A673 (cell line): ENCODE data around the gene SLC16A3. TPM values are rescaled to one million over a fixed set of nuclear protein-coding genes. Genes with fewer than 3 reads are reported as not detected.
"Not testable (repeated sequence)": the region's sequence is repeated elsewhere in the genome, so short reads cannot be mapped to it uniquely, and the experiment has no call there.

Source experiments
- BruUV-seq: library from RNA; stranded (reverse); fragments of 400-500 nt; replicated peaks from 2 replicates; lab custom pipeline; 2021; lab: Mats Ljungman, UMichigan
- CTCF ChIA-PET: fragments of 300-600 bp; sonication (Branson Sonifier 250); formaldehyde crosslinking; loops from one replicate; lab custom pipeline; 2022; ENCODE audit warnings: antibody characterized with exemption; lab: Charles Lee
- POLR2A ChIA-PET: fragments of 300-600 bp; sonication (Branson Sonifier 250); formaldehyde crosslinking; loops from one replicate; lab custom pipeline; 2022; ENCODE audit warnings: antibody characterized with exemption; ENCODE audit not compliant: low non-redundant PET; lab: Charles Lee
- DNase-seq: peaks from one replicate; pipeline ENCODE4 v3.0.0-alpha.2; 2015; ENCODE audit warnings: low spot score
- H3K27ac ChIP-seq: fragments of 200-600 bp; sonication (generic); 2 replicates; pipeline ENCODE4 v1.5.1; 2016; ENCODE audit warnings: mixed run types, low read depth, mild to moderate bottlenecking, mixed read lengths, antibody characterized with exemption, low read length; ENCODE audit not compliant: poor library complexity, severe bottlenecking
- H3K27me3 ChIP-seq: fragments of 200-600 bp; sonication (generic); replicated peaks from 2 replicates; pipeline ENCODE4 v1.6.1; 2017; ENCODE audit warnings: mixed run types, low read depth, mild to moderate bottlenecking, mixed read lengths, antibody characterized with exemption, low read length; ENCODE audit not compliant: insufficient read depth, poor library complexity
- H3K36me3 ChIP-seq: fragments of 200-600 bp; sonication (generic); 2 replicates; pipeline ENCODE4 v1.6.1; 2016; ENCODE audit warnings: mixed run types, mild to moderate bottlenecking, mixed read lengths, antibody characterized with exemption, low read length; ENCODE audit not compliant: insufficient read depth, poor library complexity, severe bottlenecking
- H3K4me1 ChIP-seq: fragments of 200-600 bp; sonication (generic); 2 replicates; pipeline ENCODE4 v1.6.1; 2017; ENCODE audit warnings: mixed run types, mild to moderate bottlenecking, mixed read lengths, antibody characterized with exemption, low read length; ENCODE audit not compliant: insufficient read depth, poor library complexity, severe bottlenecking
- H3K4me3 ChIP-seq: fragments of 200-600 bp; sonication (generic); 2 replicates; pipeline ENCODE4 v1.5.1; 2016; ENCODE audit warnings: low read depth, mixed run types, mild to moderate bottlenecking, mixed read lengths, low read length; ENCODE audit not compliant: poor library complexity, severe bottlenecking
- H3K9me3 ChIP-seq: fragments of 200-600 bp; sonication (generic); 2 replicates; pipeline ENCODE4 v1.6.1; 2016; ENCODE audit warnings: mixed run types, low read depth, mild to moderate bottlenecking, mixed read lengths, antibody characterized with exemption, low read length; ENCODE audit not compliant: poor library complexity, severe bottlenecking
- EZH2 ChIP-seq: fragments of 200-600 bp; sonication (generic); IDR thresholded peaks from 2 replicates; pipeline ENCODE4 v1.6.1; 2017; ENCODE audit warnings: borderline replicate concordance, low read depth, mild to moderate bottlenecking, mixed read lengths, antibody characterized with exemption, low read length; ENCODE audit not compliant: poor library complexity, severe bottlenecking
- intact Hi-C: fragments of 100-400 bp; cut with micrococcal nuclease; formaldehyde crosslinking; loops from one replicate; pipeline ENCODE4 v1.10.0; 2022; ENCODE audit not compliant: unreplicated experiment
- total RNA-seq: library from RNA; stranded (reverse); gene quantifications from 2 replicates; pipeline ENCODE4 v1.2.3, GENCODE V29; 2021
- TF ChIP-seq, protein P1 (sequence below): fragments of 300-800, 200-600 bp; sonication (generic); conservative IDR thresholded peaks from 2 replicates; pipeline ENCODE4 v1.5.1; 2017; ENCODE audit warnings: low read depth, mild to moderate bottlenecking, antibody characterized with exemption, low read length, moderate library complexity, mixed read lengths

Gene SLC16A3
- total RNA-seq, 1 experiment from 2014 or later, result 0.97 TPM

DNA sequence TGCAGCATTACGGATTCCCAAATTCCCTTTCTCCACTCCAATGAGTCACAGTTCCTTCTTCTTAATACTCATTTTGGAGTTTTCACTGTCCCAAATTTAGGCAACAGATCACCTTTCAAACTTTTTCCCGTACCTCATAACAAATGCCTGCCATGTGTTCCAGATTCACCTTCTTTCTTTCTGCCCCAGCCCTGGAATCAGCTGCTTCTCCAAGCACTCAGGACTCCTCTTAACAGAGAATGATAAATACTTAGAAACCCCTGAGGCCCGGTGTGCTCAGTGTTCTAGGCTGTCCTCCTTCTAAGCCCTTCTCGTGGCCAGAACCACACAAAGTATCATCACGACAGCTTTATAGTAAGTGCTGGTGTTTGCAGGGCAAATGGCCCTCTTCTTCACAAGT is 29.7 kb downstream of the SLC16A3 start:
- H3K36me3 ChIP-seq, result peaks cover 85% of the 10 kb centered on the region
- H3K4me3 ChIP-seq, result no peak overlapping the region
- no peak overlapping the region for H3K27ac ChIP-seq
- no peaks in the 10 kb centered on the region for H3K27me3 ChIP-seq
- H3K9me3 ChIP-seq, result no peaks in the 10 kb centered on the region
- POLR2A ChIA-PET, result no interaction called here
- TF ChIP-seq, protein P1, sequence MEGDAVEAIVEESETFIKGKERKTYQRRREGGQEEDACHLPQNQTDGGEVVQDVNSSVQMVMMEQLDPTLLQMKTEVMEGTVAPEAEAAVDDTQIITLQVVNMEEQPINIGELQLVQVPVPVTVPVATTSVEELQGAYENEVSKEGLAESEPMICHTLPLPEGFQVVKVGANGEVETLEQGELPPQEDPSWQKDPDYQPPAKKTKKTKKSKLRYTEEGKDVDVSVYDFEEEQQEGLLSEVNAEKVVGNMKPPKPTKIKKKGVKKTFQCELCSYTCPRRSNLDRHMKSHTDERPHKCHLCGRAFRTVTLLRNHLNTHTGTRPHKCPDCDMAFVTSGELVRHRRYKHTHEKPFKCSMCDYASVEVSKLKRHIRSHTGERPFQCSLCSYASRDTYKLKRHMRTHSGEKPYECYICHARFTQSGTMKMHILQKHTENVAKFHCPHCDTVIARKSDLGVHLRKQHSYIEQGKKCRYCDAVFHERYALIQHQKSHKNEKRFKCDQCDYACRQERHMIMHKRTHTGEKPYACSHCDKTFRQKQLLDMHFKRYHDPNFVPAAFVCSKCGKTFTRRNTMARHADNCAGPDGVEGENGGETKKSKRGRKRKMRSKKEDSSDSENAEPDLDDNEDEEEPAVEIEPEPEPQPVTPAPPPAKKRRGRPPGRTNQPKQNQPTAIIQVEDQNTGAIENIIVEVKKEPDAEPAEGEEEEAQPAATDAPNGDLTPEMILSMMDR, result no peak
- TF ChIP-seq EZH2, result no peak
- intact Hi-C loops, result no loop called here
- CTCF ChIA-PET, result no interaction called here
- H3K4me1 ChIP-seq, result no peaks in the 10 kb centered on the region
- no peak for DNase-seq
- no TSS peak for BruUV-seq

DNA sequence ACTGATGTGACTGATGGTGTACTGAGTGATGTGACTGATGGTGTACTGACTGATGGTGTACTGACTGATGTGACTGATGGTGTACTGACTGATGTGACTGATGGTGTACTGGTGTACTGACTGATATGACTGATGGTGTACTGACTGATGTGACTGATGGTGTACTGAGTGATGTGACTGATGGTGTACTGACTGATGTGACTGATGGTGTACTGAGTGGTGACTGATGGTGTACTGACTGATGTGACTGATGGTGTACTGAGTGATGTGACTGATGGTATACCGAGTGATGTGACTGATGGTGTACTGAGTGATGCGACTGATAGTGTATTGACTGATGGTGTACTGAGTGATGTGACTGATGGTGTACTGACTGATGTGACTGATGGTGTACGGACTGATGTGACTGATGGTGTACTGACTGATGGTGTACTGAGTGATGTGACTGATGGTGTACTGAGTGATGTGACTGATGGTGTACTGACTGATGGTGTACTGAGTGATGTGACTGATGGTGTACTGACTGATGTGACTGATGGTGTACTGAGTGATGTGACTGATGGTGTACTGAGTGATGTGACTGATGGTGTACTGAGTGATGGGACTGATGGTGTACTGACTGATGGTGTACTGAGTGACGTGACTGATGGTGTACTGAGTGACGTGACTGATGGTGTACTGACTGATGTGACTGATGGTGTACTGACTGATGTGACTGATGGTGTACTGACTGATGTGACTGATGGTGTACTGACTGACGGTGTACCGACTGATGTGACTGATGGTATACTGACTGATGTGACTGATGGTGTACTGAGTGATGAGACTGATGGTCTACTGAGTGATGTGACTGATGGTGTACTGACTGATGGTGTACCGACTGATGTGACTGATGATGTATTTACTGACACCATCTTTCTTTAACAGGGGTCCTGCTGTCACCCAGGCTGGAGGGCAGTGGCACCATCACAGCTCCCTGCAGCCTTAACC is 31.4 kb downstream of the SLC16A3 start:
- POLR2A ChIA-PET, intact Hi-C loops, BruUV-seq: not testable (repeated sequence)

DNA sequence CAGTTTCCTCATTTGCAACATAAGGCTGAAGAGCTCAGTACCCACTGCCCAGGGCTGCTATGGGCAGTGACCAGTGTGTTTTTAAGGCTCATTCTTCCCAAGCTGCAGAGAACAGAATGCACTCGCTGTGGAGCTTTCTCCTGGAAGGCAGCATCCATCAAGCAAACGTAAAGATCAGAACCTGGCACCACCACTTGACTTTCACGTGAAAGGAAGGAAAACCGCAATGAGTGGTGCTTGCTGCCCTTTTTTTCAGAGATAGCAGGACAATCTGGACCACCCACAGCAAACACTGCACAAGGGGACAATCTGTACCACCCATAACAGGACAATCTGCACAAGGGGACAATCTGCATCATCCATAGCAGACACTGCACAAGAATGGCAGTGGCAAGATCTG is 33.5 kb downstream of the SLC16A3 start:
- Histone ChIP-seq H3K4me3 (no peak overlapping the region), H3K9me3 (no peaks in the 10 kb centered on the region), H3K27me3 (no peaks in the 10 kb centered on the region), H3K27ac (no peak overlapping the region), H3K4me1 (no peaks in the 10 kb centered on the region), H3K36me3 (peaks cover 92% of the 10 kb centered on the region)
- DNase-seq, result no peak
- intact Hi-C loops, result no loop called here
- TF ChIP-seq, protein P1, result no peak
- TF ChIP-seq EZH2, result no peak
- BruUV-seq, result no TSS peak
- ChIA-PET POLR2A (interaction anchor here (0.7 kb wide), 1 partner anchor 680 kb away, joined by 3 read pairs; no protein-coding TSS in a partner anchor), CTCF (no interaction called here)

More for the DNA sequence above, 31.4 kb downstream of the SLC16A3 start:
- H3K27me3 ChIP-seq, H3K4me3 ChIP-seq, H3K27ac ChIP-seq, CTCF ChIA-PET, DNase-seq, H3K9me3 ChIP-seq, H3K4me1 ChIP-seq: not testable (repeated sequence)
- H3K36me3 ChIP-seq, result peaks cover 93% of the 10 kb centered on the region
